Right lobe of liver (tissue), 6 donors: ENCODE data around the gene GRWD1. TPM values are rescaled to one million over a fixed set of nuclear protein-coding genes. Genes with fewer than 3 reads are reported as not detected.

Experiments used
- ATAC-seq, 4 donors: fragments of 200-7000 bp; cut with Tn5 transposase; one replicate each; pipeline ENCODE4 v1.9.1; 2020; ENCODE audit warnings: mild to moderate bottlenecking in 4 of 4, moderate library complexity in 4 of 4
- DNase-seq, 3 donors: peaks; one replicate each; pipeline ENCODE4 v3.0.0-alpha.2; 2020
- H3K27ac ChIP-seq, 3 donors: fragments of 200-600 bp; one replicate each; pipeline ENCODE4 v1.8.0; 2022
- H3K27me3 ChIP-seq, 2 donors: fragments of 200-600 bp; one replicate each; pipeline ENCODE4 v1.8.0; 2022
- H3K36me3 ChIP-seq, 4 donors: fragments of 200-600 bp; sonication (generic) in 1 of 4; one replicate each; pipeline versions ENCODE4 v1.5.1 to v1.8.0; 2017 to 2022; ENCODE audit warnings: control low read depth in 1 of 4
- H3K4me1 ChIP-seq, 4 donors: fragments of 200-600 bp; sonication (generic) in 1 of 4; one replicate each; pipeline versions ENCODE4 v1.5.1 to v1.8.0; 2017 to 2022; ENCODE audit warnings: control low read depth in 1 of 4
- H3K4me3 ChIP-seq, 3 donors: fragments of 200-600 bp; one replicate each; pipeline ENCODE4 v1.8.0; 2022
- H3K9me3 ChIP-seq, 4 donors: fragments of 200-600 bp; sonication (generic) in 1 of 4; one replicate each; pipeline versions ENCODE4 v1.5.1 to v1.8.0; 2017 to 2022; ENCODE audit warnings: control low read depth in 1 of 4
- POLR2A ChIP-seq: fragments of 450-650 bp; IDR thresholded peaks from one replicate; pipeline ENCODE4 v1.6.1; 2017; ENCODE audit warnings: antibody characterized with exemption, mild to moderate bottlenecking
- WGBS: methylation state at CpG from one replicate; pipeline ENCODE4 v1.1.6; 2018; ENCODE audit warnings: low coverage, low lambda C conversion rate; ENCODE audit not compliant: insufficient coverage; ENCODE audit errors: missing lambda C conversion rate; 5-methylcytosine and 5-hydroxymethylcytosine counted together
- intact Hi-C, 2 donors: fragments of 100-400 bp; cut with DNase I; formaldehyde crosslinking; loops; one replicate each; pipeline versions ENCODE4 v1.11.2 to v1.14.1; 2022
- total RNA-seq, 6 experiments: library from RNA; depleted of rRNA in 2 of 6; stranded (reverse); fragments of >200 nt in 2 of 6; fragmentation: NEBNext Ultra II Directional in 3 of 6; extraction: Animal tissue kit (Norgen Biotek cat#: 25700) in 3 of 6; gene quantifications; one replicate each; pipeline versions ENCODE4 v1.1.0 to v1.2.4, GENCODE V29; 2016 to 2023
- TF ChIP-seq, protein P1 (sequence below), 4 donors: fragments of 200-600 bp in 3 of 4; fragments of 450-650 bp in 1 of 4; IDR thresholded peaks; one replicate each; pipeline versions ENCODE4 v1.5.1 to v1.8.0; 2016 to 2022; ENCODE audit warnings: antibody characterized with exemption in 4 of 4, mild to moderate bottlenecking in 2 of 4
- donor health status: DM: no; HTN: yes; CAD: no.
- donor health status: DM: no; HTN: no; CAD: no.
- donor health status: DM: no; HTN: no; CAD: no.
- donor health status: DM: no; HTN: yes; CAD: no.
- donor health status: DM: no; HTN: yes; CAD: no.

GRWD1 gene
- total RNA-seq, 6 experiments from 2014 or later = 14.7 to 31.0 (median 17.6) TPM

DNA sequence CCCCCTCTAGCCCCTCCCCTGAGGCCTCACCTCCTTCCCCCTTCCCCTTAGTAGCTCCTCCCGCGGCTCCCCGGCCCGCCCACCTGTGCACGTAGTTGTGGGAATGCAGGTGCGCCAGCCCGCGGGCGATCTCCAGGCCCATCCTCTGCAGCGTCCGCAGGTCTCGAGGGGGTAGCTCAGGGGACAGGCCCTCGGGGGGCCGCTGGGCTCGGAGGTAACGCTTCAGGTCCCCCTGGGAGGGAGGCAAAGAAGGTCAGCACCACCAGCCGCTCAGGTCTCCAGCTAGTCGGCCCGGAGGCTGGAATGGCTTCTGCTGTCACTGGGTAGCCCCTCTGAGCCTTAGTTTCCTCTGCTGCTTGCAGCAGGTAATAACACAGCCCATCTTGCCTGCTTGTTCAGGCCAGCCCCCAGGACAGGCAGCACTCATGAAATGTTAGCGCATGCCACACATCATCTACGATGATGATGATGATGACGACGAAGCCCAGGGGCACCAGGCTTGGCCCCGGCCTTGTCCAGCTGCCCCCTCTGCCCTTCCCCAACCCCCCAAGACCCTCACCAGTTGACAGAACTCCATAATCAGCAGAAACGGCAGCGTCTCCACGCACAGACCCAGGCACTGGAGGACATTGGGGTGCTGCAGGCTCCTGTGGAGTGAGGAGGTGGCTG lies 56.7 kb downstream of the GRWD1 start:
- TF ChIP-seq POLR2A = no peak
- TF ChIP-seq, protein P1, sequence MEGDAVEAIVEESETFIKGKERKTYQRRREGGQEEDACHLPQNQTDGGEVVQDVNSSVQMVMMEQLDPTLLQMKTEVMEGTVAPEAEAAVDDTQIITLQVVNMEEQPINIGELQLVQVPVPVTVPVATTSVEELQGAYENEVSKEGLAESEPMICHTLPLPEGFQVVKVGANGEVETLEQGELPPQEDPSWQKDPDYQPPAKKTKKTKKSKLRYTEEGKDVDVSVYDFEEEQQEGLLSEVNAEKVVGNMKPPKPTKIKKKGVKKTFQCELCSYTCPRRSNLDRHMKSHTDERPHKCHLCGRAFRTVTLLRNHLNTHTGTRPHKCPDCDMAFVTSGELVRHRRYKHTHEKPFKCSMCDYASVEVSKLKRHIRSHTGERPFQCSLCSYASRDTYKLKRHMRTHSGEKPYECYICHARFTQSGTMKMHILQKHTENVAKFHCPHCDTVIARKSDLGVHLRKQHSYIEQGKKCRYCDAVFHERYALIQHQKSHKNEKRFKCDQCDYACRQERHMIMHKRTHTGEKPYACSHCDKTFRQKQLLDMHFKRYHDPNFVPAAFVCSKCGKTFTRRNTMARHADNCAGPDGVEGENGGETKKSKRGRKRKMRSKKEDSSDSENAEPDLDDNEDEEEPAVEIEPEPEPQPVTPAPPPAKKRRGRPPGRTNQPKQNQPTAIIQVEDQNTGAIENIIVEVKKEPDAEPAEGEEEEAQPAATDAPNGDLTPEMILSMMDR (IDR thresholded peaks at IDR 0.05) = no peak
- ATAC-seq (no peak), DNase-seq (peak in 1 of 3 donors; percentile 75)
- H3K27me3 ChIP-seq = no peaks in the 10 kb centered on the region
- H3K36me3 ChIP-seq = no peaks in the 10 kb centered on the region
- H3K4me1 ChIP-seq = no peaks in the 10 kb centered on the region
- H3K4me3 ChIP-seq = no peak overlapping the region
- H3K9me3 ChIP-seq = no peaks in the 10 kb centered on the region
- 7% methylated on average over 12 of the region's 27 CpGs for WGBS
- no peak overlapping the region for H3K27ac ChIP-seq
- intact Hi-C loops = loop anchor here in 1 of 2 donors (10.0 kb wide), 1 partner anchor 102 kb away; the partner anchor contains the start of gene SPACA4

DNA sequence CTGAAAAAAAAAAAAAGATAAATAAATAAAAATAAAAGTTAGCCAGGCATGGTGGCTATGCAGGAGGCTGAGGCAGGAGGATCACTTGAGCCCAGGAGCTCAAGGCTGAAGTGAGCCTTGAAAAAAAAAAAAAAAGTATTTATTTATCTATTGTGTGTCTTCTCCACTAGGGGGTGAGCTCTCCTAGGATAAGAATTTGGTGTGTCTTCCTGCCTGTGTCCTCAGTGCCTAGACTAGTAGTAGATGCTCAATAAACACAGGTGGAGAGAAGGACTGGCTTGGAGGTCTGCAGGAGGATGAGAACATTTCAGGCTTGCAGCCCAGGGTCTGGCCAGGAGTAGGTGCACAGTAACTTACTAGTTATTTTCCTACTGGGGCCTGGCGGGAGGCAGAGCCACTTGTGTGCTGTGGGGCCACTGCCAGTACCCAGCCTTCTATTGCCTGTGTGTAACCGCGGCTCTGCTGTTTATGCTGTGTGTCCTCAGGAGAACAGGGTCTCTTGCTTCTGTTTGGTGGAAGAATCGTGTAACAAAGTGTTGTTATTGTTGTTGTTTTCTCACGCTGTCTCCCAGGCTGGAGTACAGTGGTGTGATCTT lies 60.5 kb downstream of the GRWD1 start:
- ATAC-seq = no peak
- 69% methylated on average over 3 of the region's 5 CpGs for WGBS
- intact Hi-C loops = loop anchor here in 1 of 2 donors (10.0 kb wide), 1 partner anchor 99 kb away; the partner anchor contains the start of gene SPACA4
- H3K36me3 ChIP-seq = no peaks in the 10 kb centered on the region
- H3K27me3 ChIP-seq = no peaks in the 10 kb centered on the region
- no peak overlapping the region for H3K4me3 ChIP-seq
- no peak overlapping the region for H3K27ac ChIP-seq
- TF ChIP-seq POLR2A = no peak
- TF ChIP-seq, protein P1 (IDR thresholded peaks at IDR 0.05) = peak; percentile 27 to 35 (median 32)
- no peak for DNase-seq
- no peaks in the 10 kb centered on the region for H3K9me3 ChIP-seq
- H3K4me1 ChIP-seq = no peaks in the 10 kb centered on the region

Other genes starting within 250 kb of the GRWD1 start
- gene CARD8, start 190.1 kb upstream of the GRWD1 start, total RNA-seq = 10 to 100 TPM; 15.4 to 24.5 (median 19.8) TPM
- under 1 TPM in 1 of 6 experiments, not detected in 5; 0.49 TPM for gene ZNF114, start 175.9 kb upstream of the GRWD1 start, total RNA-seq
- gene EMP3, start 120.4 kb upstream of the GRWD1 start, total RNA-seq = 10 to 100 TPM in 1 of 6 experiments, 1 to 10 TPM in 5; 2.8 to 14.2 (median 5.6) TPM
- gene TMEM143, start 82.0 kb upstream of the GRWD1 start, total RNA-seq = 10 to 100 TPM in 3 of 6 experiments, 1 to 10 TPM in 3; 6.5 to 15.1 (median 9.8) TPM
- under 1 TPM in 1 of 6 experiments, not detected in 5; 0.80 TPM for gene SYNGR4, start 81.6 kb upstream of the GRWD1 start, total RNA-seq
- gene KDELR1, start 54.4 kb upstream of the GRWD1 start, total RNA-seq = 10 to 100 TPM; 69.1 to 83.1 (median 77.1) TPM
- under 1 TPM; 0.09 to 0.29 (median 0.22) TPM for gene GRIN2D, start 52.3 kb upstream of the GRWD1 start, total RNA-seq
- gene KCNJ14, start 9.6 kb downstream of the GRWD1 start, total RNA-seq = under 1 TPM; 0.22 to 0.44 (median 0.31) TPM
- 10 to 100 TPM in 5 of 6 experiments, 1 to 10 TPM in 1; 7.7 to 22.7 (median 13.5) TPM for gene CYTH2, start 23.4 kb downstream of the GRWD1 start, total RNA-seq
- gene LMTK3, start 65.9 kb downstream of the GRWD1 start, total RNA-seq = under 1 TPM in 5 of 6 experiments, not detected in 1; 0.09 to 0.31 (median 0.12) TPM
- gene SULT2B1, start 106.2 kb downstream of the GRWD1 start, total RNA-seq = under 1 TPM in 1 of 6 experiments, not detected in 5; 0.61 TPM
- not detected for gene SPACA4, start 160.8 kb downstream of the GRWD1 start, total RNA-seq
- gene FAM83E, start 169.1 kb downstream of the GRWD1 start, total RNA-seq = under 1 TPM in 2 of 6 experiments, not detected in 4; 0.22 to 0.37 TPM
- gene RPL18, start 173.2 kb downstream of the GRWD1 start, total RNA-seq = 100 to 1,000 TPM; 355 to 867 (median 385) TPM
- gene SPHK2, start 173.5 kb downstream of the GRWD1 start, total RNA-seq = 10 to 100 TPM; 11.4 to 30.1 (median 17.2) TPM
- gene DBP, start 191.4 kb downstream of the GRWD1 start, total RNA-seq = 10 to 100 TPM in 2 of 6 experiments, 1 to 10 TPM in 4; 1.8 to 11.6 (median 3.3) TPM
- gene CA11, start 200.2 kb downstream of the GRWD1 start, total RNA-seq = 1 to 10 TPM in 2 of 6 experiments, under 1 TPM in 4; 0.25 to 2.0 (median 0.54) TPM
- under 1 TPM in 2 of 6 experiments, not detected in 4; 0.11 to 0.32 TPM for gene NTN5, start 227.0 kb downstream of the GRWD1 start, total RNA-seq
- gene FUT2, start 250.0 kb downstream of the GRWD1 start, total RNA-seq = 1 to 10 TPM in 1 of 6 experiments, not detected in 5; 2.6 TPM